IPS-18a (cell line): ENCODE data around the gene CD3E.

Source experiments
- H3K27ac ChIP-seq: one replicate; pipeline ENCODE4 v1.5.1; 2013; ENCODE audit warnings: low read length
- H3K27me3 ChIP-seq: one replicate; pipeline ENCODE4 v1.6.1; 2013; ENCODE audit warnings: mild to moderate bottlenecking, low read length; ENCODE audit not compliant: control insufficient read depth, insufficient read depth
- H3K36me3 ChIP-seq: one replicate; pipeline ENCODE4 v1.6.1; 2013; ENCODE audit warnings: low read depth, low read length; ENCODE audit not compliant: control insufficient read depth
- H3K4me1 ChIP-seq: one replicate; pipeline ENCODE4 v1.6.1; 2013; ENCODE audit warnings: low read depth, low read length; ENCODE audit not compliant: control insufficient read depth
- H3K4me3 ChIP-seq: one replicate; pipeline ENCODE4 v1.5.1; 2013; ENCODE audit warnings: low read length
- H3K9ac ChIP-seq: one replicate; pipeline ENCODE4 v1.6.1; 2013; ENCODE audit warnings: mild to moderate bottlenecking, low read length, moderate library complexity
- H3K9me3 ChIP-seq: one replicate; pipeline ENCODE4 v1.6.1; 2013; ENCODE audit warnings: low read depth, low read length; ENCODE audit not compliant: control insufficient read depth

Gene CD3E

DNA sequence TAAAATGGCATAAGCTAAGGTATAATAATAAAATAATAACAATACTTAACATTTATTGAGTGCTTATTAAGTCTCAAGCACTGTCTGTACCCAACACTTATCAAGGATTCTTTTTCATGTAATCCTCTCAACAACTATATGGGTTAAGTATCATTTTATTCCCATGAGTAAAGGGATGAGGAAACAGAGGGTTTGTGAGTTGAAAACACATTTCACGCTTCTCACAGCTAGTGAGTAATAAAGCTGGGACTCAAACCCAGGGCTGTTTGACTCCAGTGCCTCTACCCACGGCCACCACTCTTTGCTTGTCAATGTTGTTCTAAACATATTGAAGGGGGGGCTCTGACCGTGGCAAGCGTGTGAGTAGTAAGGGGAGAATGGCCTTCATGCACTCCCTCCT is 8.7 kb downstream of the CD3E start:
- Histone ChIP-seq H3K4me1 (peaks cover 17% of the 10 kb centered on the region), H3K9me3 (no peaks in the 10 kb centered on the region), H3K36me3 (no peaks in the 10 kb centered on the region), H3K4me3 (no peak overlapping the region), H3K27ac (no peak overlapping the region), H3K9ac (no peak overlapping the region), H3K27me3 (peaks cover 5% of the 10 kb centered on the region)

DNA sequence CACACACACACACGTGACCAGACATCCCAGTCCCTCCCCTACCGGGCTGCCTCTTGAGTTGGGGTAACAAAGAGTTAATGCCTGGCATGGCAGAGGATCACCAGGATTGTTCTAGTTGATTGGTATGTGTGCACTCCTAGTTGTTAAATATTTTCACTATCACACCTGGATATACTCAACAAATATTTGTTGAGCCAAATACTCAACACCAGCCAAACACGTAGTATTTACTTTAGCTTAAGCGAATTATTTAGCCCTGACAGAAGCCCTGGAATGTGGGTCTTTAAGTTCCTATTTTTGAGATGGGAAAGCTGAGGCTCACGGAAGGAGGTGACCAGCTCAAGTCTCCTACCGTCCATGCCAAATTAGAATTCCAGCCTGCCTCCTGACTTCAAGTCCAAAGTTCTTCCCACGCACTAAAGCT is 10.5 kb downstream of the CD3E start:
- Histone ChIP-seq H3K9me3 (no peaks in the 10 kb centered on the region), H3K4me3 (peak overlapping the region; percentile 21), H3K4me1 (peaks cover 17% of the 10 kb centered on the region), H3K27me3 (peaks cover 5% of the 10 kb centered on the region), H3K36me3 (no peaks in the 10 kb centered on the region), H3K27ac (no peak overlapping the region), H3K9ac (no peak overlapping the region)

DNA sequence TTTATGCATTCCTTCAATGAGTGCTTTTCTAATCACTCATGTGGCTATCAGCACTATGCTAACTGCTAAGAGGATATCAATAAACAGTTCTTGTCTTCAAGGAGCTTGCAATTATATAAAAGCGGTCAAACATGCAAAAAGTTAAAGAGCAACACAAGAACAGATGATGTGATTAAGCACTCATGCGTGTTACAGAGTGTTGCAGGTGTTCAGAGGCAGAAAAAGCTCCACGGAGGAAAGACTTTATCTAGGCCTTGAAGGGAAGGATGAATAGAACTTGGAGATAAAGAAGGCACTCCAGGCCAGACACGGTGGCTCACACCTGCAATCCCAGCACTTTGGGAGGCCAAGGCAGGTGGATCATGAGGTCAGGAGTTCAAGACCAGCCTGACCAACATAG is 13.6 kb downstream of the CD3E start:
- no peak overlapping the region for H3K4me3 ChIP-seq
- H3K9me3 ChIP-seq: no peaks in the 10 kb centered on the region
- no peak overlapping the region for H3K27ac ChIP-seq
- H3K27me3 ChIP-seq: peaks cover 5% of the 10 kb centered on the region
- no peaks in the 10 kb centered on the region for H3K36me3 ChIP-seq
- H3K4me1 ChIP-seq: peaks cover 20% of the 10 kb centered on the region
- no peak overlapping the region for H3K9ac ChIP-seq

DNA sequence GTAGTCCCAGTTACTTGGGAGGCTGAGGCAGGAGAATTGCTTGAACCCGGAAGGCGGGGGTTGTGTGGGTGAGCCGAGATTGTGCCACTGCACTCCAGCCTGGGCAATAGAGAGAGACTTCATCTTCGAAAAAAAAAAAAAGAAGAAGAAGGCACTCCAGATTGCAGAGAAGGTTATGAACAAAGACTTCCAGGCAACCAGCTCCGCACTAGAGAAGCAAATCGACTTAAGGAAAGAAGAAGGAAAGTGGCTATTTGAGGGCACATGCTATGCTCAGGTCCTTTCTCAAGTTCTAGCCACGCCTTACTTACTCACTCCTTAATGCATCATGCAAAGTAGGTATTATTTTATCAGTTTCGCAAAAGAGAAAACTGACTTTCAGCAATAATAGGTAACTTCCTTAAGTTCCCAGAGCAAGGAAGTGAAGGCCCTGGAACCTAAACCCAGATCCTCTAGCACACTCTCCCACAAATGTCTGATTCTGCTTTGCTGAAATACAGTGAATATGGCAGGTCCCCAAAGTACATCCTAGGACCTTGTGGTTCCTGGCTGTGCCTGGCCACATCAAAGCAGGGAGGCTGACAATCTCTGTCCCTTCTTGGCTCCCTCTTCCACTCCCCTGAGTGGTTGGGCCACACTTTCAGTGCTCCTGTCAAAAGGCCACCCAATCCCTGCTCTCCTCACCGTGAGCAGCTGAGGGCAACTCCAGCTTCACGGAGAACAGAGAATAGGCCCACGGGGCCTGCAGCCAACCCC is 14.2 kb downstream of the CD3E start:
- H3K9ac ChIP-seq: no peak overlapping the region
- peaks cover 5% of the 10 kb centered on the region for H3K27me3 ChIP-seq
- H3K36me3 ChIP-seq: no peaks in the 10 kb centered on the region
- H3K4me1 ChIP-seq: peaks cover 20% of the 10 kb centered on the region
- no peak overlapping the region for H3K27ac ChIP-seq
- H3K9me3 ChIP-seq: no peaks in the 10 kb centered on the region
- no peak overlapping the region for H3K4me3 ChIP-seq

DNA sequence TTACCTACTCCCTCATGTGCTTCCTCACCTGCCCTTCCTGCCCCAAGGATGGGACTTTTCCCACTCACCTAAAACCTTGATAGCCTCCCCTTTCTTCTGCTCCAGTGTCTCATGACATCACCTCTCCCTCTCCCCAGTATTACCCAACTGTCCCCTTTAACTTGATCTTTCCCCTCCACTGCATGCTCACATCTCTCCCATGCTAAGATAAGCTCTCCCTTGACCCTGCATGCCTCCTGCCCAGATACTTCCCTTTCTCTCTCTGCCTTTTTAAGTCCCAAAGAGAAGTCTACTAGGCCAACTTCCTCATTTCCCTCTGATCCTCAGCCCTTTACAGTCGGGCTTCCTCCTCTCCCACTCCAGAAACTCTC is 14.8 kb downstream of the CD3E start:
- no peak overlapping the region for H3K27ac ChIP-seq
- no peaks in the 10 kb centered on the region for H3K36me3 ChIP-seq
- H3K27me3 ChIP-seq: peaks cover 5% of the 10 kb centered on the region
- H3K9me3 ChIP-seq: no peaks in the 10 kb centered on the region
- peaks cover 20% of the 10 kb centered on the region for H3K4me1 ChIP-seq
- no peak overlapping the region for H3K4me3 ChIP-seq
- H3K9ac ChIP-seq: no peak overlapping the region

DNA sequence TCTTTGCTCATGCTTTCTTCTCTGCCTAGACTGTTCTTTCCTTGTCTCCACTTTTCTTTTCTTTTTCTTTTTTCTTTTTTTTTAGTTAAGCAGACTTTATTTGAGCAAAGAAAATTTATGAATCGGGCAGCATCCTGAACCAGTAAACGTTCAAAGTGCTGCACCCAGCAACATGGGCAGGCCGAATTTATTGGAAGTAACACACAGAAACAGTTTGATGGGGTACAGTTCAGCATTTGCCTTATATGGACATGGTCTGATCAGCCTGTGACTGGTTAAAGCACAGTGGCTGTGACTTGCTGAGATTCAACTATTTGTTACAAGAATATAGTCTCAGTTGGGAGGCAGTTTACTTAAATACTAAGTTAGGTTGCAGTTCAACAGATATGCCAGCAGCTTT is 16.0 kb downstream of the CD3E start:
- Histone ChIP-seq H3K27ac (no peak overlapping the region), H3K36me3 (no peaks in the 10 kb centered on the region), H3K27me3 (peaks cover 5% of the 10 kb centered on the region), H3K4me3 (no peak overlapping the region), H3K9me3 (no peaks in the 10 kb centered on the region), H3K9ac (no peak overlapping the region), H3K4me1 (peaks cover 16% of the 10 kb centered on the region)

DNA sequence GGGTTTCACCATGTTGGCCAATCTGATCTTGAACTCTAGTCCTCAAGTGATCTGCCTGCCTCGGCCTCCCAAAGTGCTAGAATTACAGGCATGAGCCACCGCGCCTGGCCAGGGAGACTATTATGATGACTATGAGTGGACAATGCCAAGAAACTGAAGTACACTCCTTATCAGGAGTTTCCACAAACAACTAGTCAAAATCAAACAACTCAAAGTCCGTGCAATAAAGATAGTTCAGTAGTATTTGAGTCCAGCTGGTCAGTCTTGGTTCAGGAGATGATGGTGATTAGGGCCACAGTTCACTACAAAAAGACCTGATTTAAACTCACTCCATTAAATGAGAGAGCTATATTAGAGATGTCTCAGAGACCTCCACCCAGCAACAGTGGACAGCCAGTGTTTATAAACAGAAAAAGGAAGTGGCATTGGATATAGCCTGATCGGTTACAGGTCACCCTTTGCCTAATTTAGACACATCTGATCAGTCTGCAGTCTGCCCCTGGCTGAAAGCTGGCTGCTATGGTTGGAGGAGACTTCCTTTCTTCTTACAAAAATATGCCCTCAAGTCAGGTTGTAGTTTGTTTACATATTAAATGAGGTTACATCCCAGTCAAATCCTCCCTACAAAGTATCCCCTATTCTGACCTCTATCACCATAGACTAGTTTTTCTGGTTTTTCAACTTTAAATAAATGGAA is 17.0 kb downstream of the CD3E start:
- Histone ChIP-seq H3K36me3 (no peaks in the 10 kb centered on the region), H3K4me1 (peaks cover 6% of the 10 kb centered on the region), H3K27ac (no peak overlapping the region), H3K9ac (no peak overlapping the region), H3K27me3 (no peaks in the 10 kb centered on the region), H3K9me3 (no peaks in the 10 kb centered on the region), H3K4me3 (no peak overlapping the region)

DNA sequence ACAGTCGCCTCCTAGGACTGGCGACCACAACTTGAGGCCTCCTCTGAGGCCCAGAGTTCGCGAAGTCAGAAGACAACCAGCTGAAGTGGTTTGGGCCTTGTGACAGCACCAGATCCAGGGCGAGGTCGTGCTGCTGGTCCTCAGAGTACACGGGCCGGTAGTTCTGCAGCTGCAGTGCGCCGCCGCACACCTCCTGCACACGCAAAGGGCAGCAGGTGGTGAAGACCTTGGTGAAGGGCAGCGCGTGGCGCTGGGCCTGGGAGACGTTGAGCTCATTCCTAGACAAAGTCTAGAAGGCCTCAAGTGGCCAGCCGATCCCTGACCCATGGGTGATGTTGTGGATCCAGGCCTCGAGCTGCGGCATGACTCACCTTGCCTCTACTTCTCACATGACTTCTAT is 18.2 kb downstream of the CD3E start:
- H3K4me3 ChIP-seq: no peak overlapping the region
- no peak overlapping the region for H3K9ac ChIP-seq
- peaks cover 3% of the 10 kb centered on the region for H3K4me1 ChIP-seq
- no peaks in the 10 kb centered on the region for H3K36me3 ChIP-seq
- H3K27ac ChIP-seq: no peak overlapping the region
- H3K9me3 ChIP-seq: no peaks in the 10 kb centered on the region
- H3K27me3 ChIP-seq: no peaks in the 10 kb centered on the region

DNA sequence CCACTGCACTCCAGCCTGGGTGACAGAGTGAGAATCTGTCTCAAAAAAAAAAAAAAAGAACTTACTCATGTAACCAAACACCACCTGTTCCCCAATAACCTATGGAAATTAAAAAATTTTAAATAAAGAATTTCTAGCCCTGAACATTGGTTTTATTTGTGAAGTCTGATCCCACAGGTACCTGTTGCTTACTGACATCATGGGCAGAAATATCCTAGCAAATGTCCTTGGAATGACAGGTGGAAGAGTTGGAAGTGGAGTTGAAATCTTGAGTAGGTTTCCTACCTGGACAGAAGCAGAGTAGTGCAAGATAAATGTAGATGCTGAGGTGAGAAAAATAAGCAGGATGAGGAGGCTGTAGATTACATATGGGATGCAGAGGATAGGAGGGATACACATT is 20.8 kb downstream of the CD3E start:
- Histone ChIP-seq H3K27me3 (no peaks in the 10 kb centered on the region), H3K27ac (no peak overlapping the region), H3K4me1 (peaks cover 3% of the 10 kb centered on the region), H3K9ac (no peak overlapping the region), H3K36me3 (no peaks in the 10 kb centered on the region), H3K4me3 (no peak overlapping the region), H3K9me3 (no peaks in the 10 kb centered on the region)

DNA sequence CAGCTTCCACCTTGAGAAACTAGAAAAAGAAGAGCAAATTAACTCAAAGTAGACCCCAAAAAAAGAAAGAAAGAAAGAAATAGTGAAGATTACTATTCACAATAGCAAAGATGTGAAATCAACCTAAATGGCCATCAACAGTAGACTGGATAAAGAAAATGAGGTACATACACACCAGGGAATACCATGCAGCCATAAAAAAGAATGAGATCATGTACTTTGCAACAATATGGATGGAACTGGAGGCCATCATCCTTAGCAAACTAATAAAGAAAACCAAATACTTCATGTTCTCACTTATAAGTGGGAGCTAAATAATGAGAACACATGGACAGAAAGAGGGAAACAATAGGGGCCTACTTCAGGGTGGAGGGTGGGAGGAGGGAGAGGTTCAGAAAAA is 24.2 kb downstream of the CD3E start:
- Histone ChIP-seq H3K27ac (no peak overlapping the region), H3K27me3 (no peaks in the 10 kb centered on the region), H3K9me3 (no peaks in the 10 kb centered on the region), H3K4me3 (no peak overlapping the region), H3K4me1 (no peaks in the 10 kb centered on the region), H3K36me3 (no peaks in the 10 kb centered on the region), H3K9ac (no peak overlapping the region)

DNA sequence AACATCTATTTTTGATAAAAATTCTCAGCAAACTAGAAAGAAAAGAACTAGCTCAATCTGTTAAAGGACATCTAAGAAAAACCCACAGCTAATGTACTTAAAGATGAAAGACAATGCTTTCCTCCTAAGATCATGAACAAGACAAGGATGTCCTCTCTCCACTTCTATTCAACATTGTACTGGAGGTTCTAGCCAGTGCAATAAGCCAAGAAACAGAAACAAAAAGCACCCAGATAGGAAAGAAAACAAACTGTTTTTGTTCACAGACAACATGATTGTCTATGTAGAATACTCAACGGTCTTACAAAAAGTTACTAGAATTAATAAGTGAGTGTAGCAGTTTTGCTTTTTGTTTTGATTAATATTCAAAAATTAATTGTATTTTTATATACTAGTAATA is 30.2 kb downstream of the CD3E start:
- Histone ChIP-seq H3K9ac (no peak overlapping the region), H3K36me3 (no peaks in the 10 kb centered on the region), H3K4me3 (no peak overlapping the region), H3K27me3 (no peaks in the 10 kb centered on the region), H3K4me1 (no peaks in the 10 kb centered on the region), H3K9me3 (no peaks in the 10 kb centered on the region), H3K27ac (no peak overlapping the region)

DNA sequence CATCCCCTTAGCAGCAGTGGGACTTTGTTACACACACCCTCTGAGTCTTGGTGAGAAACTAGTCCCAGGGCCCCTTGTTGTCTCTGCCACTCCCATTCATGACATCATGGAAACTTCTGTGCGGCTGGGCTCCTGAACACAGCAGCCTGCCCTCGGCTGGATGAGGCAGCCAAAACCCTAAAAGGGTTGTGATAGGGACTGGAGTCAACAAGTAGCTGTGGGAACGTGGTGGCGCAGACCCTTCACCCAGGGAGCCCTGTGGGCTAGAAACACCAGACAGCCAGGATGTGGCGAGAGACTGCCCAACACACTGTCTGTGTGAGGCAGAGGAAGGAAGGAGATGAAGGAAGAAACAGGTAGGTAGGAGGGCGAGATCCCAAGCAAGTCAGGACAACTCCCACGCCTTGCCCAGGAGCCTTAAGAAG is 34.1 kb downstream of the CD3E start:
- H3K9me3 ChIP-seq: no peaks in the 10 kb centered on the region
- H3K4me1 ChIP-seq: no peaks in the 10 kb centered on the region
- H3K36me3 ChIP-seq: no peaks in the 10 kb centered on the region
- no peak overlapping the region for H3K9ac ChIP-seq
- no peak overlapping the region for H3K27ac ChIP-seq
- H3K4me3 ChIP-seq: no peak overlapping the region
- no peaks in the 10 kb centered on the region for H3K27me3 ChIP-seq
